Stimulated activated CD4-positive, alpha-beta T cell treated with anti-CD3 and anti-CD28 coated beads, Interleukin-4, amount 100 ng/mL, for 24 hours (primary cell): ENCODE data around the gene SUPT3H.

Experiments
- DNase-seq: peaks from one replicate; pipeline ENCODE4 v3.0.0-alpha.2; 2020

The SUPT3H gene

DNA sequence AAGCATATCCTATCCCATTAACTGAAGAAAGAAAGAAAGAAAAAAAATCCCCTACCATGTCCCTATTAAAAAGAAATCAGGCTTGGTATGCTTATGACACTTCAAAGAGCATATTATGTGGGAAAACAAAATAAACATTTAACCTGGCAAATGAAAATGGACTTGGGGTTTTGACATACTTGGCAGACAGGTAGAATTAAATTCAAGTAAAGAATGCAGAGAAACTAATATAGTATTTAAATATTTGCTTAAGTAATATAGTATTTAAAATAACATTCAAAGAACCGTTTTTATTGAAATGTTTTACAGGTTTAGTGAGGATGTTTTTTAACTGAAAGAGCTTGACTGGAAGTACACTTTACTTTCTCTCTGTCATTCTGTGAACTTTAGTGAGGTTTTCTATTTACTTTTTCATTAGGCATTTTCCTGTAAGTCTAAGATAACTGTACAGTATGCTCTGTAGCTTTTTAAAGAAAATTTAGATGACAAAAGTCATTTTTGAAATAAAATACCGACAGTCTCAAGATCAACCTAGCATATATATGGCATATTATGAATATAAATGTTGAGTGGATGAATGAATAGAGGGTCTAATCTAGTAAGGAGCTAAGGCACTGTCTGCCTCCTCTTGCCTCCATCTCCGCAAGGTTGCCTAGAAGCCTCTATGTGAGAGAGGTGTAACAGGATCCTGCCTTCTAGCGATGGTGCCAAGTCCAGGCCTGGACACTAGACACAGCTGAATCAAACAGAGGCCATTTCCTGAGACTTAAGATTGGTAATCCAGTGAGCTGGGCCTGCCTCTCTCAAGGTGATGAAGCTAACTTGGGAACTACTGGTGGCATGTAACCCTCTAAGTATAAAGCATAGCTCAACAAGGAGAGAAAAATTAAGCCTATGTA lies 394.0 kb downstream of the SUPT3H start:
- no peak for DNase-seq

DNA sequence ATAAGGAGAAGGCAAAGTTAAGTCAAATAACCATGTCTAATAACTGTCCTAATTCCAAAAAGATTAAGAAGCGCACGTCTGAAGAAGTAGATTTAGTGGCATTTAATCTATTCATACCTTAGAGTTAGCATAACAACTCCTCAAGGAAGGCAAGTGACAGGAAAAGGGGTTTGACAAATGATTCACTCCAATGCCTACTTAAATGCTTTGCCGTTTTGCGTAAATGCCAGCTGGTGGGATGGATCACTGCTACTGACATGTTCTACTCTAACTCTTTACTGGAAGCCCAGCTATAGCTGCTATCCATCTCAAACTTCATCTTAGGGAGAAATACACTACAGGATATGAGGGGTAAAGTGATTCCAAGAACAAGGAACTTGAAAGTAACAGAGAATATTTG lies 396.9 kb downstream of the SUPT3H start:
- DNase-seq = no peak

DNA sequence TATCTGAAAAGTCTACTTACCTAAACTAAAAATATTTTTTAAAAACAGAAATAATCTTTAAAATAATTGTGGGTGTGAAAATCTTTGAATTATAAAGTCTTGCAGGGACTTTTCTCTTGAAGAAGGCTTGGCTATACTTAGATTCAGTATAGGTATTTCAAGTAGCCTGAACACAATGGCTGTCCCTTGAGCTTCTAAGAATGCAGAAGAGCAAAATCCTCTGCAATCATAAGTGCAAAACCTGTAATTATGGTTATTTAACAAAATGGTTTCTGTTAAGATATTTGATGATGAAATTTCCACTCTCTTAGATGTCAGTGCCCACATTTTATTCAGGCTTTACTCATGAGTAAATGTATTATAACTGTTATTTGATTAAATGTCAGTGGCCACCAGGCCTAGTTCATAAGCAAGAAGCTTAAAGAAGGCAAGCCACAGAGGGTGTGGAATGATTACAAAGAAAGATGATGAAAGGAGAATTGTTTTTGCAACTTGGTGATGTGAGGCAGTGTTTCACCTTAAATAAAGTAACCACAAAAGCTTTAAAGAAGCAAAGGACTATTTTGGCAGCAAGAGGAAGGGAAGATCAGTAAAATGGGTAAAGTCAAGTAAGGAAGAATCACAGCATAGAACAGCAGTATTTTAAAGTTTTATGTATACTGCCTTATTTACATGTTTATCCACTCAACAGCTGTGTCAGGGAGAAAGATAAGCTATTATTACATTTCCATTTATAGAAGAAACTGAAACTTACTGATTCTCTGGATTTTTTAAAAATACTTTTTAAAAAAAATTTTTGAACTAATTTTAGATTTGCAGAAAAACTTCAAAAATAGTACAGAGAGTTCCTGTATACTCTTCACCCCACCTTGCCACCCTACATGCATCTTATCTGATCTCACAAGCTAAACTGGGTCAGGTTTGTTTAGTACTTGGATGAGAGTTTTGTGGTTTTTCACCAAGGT lies 400.8 kb downstream of the SUPT3H start:
- peak; percentile 11 for DNase-seq

DNA sequence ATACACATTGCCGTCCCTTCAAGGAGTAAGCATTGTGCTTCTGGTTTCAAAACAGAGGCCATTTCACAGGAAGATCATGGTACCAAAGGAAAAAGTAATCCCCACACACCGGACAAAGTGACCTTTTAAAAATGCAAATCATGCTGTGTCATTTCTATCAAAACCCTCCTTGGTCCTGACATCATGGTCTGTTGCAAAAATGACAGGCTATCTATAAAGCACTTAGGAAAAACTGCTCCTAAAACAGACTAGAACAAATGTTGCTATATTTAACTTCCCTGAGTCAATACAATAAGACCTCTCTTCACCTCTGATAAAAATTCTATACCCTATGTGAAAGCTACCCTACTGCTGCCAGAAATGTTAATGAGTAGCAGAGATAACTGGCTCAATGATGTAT lies 403.2 kb downstream of the SUPT3H start:
- DNase-seq = no peak

DNA sequence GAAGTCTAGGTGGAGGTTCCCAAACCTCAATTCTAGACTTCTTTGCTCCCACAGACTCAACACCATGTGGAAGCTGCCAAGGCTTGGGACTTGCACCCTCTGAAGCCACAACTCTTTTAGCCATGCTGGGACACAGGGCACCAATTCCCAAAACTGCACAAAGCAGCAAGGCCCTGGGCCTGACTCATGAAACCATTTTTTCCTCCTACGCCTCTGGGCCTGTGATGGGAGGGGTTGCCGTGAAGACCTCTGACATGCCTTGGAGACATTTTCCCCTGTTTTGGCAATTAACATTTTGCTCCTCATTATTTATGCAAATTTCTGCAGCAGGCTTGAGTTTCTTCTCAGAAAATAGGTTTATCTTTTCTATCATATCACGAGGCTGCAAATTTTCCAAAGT lies 405.0 kb downstream of the SUPT3H start:
- no peak for DNase-seq

- DNase-seq = no peak
Measured at GRCh38 chr6:44969446-44970185, 408.1 kb downstream of the SUPT3H start.

- DNase-seq = no peak
Measured at GRCh38 chr6:44967481-44967880, 410.3 kb downstream of the SUPT3H start.

- DNase-seq = no peak
Measured at GRCh38 chr6:44966449-44967092, 411.2 kb downstream of the SUPT3H start.

- DNase-seq = no peak
Measured at GRCh38 chr6:44965708-44966107, 412.0 kb downstream of the SUPT3H start.

DNA sequence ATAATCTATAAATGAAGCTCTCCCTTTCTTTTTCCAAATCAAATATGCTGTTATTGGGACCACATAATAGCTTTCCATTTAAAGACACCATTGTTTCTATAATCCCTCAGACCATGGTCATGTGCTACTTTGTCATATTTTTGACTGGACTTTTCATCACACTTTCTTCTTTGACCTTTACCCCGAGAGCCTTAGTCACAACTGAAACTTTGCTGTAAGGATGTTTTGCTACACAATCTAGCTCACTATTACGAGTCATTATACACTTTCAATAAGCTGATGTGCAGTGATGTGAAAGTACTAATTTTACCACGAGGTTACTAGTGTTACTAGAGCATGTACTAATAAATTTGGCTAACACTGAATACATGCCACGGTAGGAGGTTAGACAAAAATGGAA lies 416.8 kb downstream of the SUPT3H start:
- DNase-seq = no peak

DNA sequence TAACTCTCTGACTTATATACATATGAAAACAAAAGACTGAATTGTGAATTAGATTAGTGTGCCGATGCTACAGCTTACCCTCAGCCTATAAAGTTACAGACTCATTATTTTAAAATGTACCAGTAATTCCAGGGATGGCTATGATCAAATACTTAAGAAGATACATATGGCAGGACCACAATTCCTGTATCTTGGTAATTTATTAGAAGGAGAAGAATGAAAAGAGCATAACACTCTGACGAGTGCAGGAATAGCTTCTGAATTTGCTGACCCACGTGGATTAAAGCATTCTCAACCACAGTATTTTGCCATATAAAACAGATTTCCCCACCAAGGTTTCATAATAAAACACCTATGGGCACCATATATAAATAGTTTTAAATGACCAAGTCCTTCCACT lies 418.1 kb downstream of the SUPT3H start:
- DNase-seq = no peak

- no peak for DNase-seq
Measured at GRCh38 chr6:44957156-44957555, 420.6 kb downstream of the SUPT3H start.

DNA sequence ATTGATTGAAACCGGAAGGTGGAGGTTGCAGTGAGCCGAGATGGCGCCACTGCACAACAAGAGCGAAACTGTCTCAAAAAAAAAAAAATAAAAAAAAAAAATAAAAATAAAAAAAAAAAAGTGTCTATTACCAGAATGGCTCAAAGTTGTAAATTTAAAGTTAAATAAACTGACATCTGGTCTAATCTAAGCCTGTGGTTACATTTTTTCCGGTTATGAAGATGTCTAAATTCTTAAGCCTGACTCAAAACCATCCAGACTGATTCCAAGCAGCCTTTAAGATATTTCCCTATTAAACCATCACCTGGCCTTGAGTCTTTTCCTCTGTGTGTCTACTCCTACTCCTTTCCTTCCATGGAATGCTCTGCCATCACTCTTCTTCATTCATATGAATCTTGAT lies 421.3 kb downstream of the SUPT3H start:
- no peak for DNase-seq

DNA sequence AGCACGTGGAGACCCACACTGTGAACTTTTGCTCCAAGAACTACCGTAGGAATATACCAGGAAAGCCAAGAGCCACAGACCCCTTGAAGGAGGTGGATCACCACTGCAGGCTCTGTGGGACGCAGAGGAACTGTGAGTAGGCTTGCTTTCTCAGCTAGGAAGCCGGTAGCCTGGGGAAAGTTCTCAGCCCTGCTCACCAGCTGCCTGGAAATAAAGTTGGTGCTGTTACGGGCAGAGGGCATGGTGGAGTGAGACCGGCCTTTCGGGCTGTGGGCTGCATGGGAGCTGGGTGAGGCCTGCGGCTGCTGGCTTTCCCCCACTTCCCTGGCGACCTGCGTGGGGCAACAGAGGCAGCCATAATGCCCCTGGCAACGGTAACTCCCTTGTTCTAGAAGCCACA lies 422.6 kb downstream of the SUPT3H start:
- DNase-seq = no peak

DNA sequence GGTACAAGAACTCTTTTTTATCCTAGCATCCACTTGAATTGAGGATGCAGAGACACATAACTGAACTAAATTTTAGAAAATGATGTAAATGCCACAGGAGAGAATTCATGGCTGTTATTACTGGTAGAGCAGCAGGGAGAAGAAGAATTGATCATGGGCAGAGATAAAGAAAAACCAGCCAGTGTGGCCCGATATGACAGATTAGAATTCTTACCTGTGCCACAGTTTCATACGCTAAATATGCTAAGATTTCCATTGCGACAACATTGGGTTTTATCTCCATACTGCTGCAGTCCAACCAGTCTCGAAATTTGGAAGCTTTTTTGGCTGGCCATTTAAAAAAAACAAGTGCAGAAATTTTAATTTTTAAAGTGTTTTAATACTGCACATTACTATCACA lies 423.5 kb downstream of the SUPT3H start:
- DNase-seq = no peak

DNA sequence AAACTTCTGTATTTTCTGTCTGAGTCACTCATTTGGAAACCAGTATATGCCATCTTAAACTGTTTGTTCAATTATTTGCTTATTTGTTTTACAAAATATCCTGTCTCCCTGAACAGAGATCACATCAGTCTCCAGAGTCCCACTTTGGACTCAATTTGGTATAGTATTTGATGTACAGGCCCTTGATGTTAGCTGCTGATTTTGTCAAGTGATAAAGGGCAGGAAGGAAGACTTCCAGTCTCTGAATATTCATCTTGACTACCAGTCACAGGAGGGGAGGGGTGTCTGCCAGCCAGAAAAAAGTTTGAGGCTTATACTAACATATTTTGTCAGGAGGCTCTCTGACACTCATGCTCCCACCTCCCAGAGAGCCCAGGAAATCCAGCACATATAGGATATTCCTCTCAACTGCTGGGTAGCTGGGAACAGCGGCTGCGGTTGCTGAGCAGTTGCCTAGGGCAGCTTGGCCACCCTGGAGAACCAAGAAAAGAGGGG lies 426.4 kb downstream of the SUPT3H start:
- DNase-seq = no peak

- DNase-seq = no peak
Measured at GRCh38 chr6:44949596-44950201, 428.0 kb downstream of the SUPT3H start.

DNA sequence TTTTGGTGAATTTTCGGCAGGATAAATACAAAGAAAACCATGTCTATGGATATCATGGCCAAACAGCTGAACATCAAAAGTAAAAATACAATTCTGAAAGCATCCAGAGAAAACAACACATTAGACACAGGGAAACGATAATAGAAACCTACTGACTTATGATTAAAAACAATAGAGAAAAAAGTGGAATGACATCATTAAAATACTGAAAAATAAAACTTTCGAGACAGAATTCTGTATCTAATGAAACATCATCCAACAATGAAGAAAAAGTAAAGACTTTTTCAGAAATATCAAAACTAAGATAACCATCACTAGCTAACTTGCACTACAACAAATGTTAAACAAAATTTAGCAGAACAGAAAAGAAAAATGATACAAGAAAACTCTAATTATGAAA lies 434.2 kb downstream of the SUPT3H start:
- DNase-seq = no peak

DNA sequence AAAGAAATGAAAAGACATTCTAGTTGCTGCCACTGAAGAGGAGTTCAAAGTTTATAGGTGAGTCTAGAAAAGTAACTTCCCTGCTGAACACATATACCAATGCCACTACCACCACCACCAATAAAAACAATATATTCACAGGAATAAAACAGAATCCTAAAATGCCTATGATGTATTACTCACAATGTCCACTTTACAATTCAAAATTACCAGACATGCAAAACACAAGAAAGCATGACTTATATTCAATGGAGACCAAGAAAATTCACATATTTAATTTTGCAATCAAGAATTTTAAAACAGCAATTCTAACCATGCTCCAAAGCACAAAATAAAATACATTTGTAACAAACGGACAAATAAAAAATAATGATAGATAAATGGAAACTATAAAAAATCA lies 434.9 kb downstream of the SUPT3H start:
- no peak for DNase-seq

- DNase-seq = no peak
Measured at GRCh38 chr6:44942201-44942600, 435.5 kb downstream of the SUPT3H start.

DNA sequence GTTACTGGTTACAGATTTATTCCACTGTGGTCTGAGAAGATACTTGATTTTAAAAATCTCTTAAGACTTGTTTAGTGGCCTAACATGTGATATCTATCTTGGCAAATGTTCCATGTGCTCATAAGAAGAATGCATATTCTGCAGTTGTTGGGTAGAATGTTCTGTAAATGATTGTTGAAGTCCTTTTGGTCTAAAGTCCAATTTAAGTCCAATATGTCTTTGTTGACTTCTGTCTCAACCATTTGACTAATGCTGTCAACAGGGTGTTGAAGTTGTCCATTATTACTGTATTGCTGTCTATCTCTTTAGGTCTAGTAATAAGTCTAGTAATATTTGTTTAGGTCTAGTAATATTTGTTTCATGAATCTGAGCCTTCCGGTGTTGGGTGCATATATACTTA lies 437.4 kb downstream of the SUPT3H start:
- DNase-seq = no peak
